DMS 273 treated with DMSO at 0.1 percent for 48 hours (cell line): Measurements from ENCODE around the gene KLHL25.

Experiments used
- DNase-seq: peaks from one replicate; lab custom pipeline; 2025; lab: John Stamatoyannopoulos, UW

Gene KLHL25

DNA sequence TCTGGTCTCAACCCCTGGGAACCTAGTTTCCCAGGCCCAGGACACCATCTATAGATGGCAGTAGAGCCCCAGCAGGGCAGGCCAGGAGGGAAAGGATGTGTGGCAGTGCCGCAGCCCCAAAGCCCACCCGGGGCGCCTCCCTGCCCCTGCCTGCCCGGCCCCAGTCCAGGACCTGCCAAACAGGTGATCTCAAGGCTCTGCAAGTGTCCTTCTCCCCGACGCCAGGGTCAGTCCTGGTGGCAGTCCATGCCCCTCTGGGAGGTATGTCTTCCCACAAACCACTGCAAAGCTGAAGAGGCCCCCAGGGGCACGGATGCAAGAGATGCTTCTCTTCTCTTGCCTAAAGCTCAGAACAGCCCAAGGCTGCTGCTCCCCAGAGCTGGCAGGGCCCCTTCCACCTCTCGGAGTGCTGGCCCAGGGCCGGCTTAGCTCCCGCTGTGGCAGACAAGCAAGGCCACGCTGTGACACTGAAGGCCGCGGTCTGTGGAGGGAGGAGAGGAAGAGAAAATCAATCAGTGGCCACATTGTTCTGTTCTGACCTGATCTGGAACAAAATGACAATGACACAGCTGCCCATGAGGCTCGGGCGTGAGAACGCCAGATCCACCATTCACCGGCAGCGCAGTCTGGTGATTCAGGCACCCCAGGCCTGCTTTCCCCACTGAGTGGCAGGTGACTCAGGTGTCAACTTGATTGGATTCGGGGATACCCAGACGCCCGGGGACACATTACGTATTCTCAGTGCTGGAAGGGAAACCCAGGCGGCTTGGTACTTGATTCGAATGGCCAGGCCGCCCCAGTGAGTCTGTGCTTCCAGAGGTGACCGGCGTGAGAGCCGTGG lies 34.0 kb downstream of the KLHL25 start:
- DNase-seq: no peak

DNA sequence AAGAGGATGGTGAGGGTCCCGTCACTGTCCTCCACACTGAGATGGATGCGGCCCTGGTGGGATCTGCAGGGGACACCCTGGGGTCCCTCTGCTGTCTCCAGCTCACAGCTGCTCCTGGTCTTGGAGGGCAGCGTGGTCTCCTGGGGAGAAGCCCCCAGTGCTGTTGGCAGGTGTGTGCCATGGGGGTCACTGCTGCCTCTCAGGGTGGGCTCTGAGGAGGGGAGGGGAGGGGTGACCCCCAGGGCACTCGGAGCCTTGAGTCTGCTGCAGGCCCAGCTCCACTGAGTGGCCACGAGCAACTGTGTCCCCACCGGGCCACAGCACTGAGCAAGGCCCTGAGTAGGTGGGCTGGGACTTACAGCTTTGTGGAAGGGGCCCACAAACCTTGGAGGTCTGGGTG lies 34.7 kb downstream of the KLHL25 start:
- no peak for DNase-seq

DNA sequence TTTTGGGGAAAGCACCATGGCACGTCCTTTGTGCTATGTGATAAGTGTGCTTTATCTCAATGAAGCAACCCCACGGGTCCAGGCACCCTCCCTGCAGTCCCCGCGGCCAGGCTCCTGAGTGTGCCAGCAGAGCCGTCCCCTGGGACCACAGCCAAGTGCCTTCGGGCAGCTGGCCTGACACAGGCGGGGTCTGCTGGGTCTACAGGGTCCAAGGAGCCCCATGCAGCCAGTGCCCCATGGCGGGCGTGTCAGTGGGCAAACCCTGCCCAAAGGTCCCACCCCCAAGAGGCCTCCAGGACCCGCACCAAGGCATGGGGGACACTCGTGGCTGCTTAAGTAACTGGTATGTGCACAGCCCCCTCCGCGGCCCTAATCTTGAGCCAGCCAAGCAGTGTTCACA lies 35.3 kb downstream of the KLHL25 start:
- no peak for DNase-seq

DNA sequence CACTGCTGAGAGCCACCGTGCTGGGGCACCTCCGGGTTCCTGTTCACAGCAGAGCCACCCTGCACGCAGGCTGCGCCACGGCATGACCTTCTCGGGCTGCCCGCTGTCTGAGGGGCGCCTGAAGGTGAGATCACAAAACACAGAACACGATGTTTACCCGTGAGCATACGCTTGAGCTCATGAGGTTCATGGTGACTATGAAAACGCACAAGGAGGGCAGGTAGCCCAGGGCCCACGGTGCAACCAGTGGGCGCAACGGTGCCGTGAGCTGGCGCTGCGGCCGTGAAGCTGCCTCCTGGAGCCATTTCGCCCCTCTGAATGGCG lies 36.1 kb downstream of the KLHL25 start:
- DNase-seq: no peak

DNA sequence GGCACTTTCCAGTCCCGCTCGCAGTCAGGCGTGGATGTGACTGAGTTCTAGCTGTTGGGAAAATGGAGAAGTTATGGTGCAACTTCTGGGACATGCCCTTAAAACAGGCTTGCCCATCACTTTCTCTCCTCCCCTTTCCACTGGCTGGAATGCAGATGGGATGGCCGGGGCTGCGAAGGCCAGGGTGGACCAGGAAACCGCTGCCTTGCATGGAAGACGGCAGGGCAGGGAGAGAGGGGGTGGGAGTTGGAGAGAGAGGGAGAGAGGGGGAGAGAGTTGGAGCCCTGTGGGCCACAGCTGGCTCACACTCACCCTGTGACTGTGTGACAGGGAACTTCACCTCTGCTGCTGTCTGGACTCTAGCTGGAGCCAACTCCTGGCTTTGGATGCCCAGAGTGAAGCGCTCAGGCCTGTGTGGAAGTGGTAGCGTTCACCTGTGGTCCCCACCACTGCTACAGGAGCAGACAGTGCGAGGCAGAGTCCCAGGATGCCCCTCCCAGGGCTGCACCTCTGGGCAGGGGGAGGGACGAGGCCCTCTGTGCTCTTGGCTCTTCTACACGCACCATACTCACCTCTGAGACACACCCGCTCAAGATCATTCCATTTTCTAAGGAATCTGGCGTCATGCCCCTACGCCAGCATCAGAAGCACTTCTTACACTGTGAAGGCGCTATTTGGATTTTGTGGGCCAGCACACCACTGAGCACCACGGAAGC lies 36.6 kb downstream of the KLHL25 start:
- no peak for DNase-seq

DNA sequence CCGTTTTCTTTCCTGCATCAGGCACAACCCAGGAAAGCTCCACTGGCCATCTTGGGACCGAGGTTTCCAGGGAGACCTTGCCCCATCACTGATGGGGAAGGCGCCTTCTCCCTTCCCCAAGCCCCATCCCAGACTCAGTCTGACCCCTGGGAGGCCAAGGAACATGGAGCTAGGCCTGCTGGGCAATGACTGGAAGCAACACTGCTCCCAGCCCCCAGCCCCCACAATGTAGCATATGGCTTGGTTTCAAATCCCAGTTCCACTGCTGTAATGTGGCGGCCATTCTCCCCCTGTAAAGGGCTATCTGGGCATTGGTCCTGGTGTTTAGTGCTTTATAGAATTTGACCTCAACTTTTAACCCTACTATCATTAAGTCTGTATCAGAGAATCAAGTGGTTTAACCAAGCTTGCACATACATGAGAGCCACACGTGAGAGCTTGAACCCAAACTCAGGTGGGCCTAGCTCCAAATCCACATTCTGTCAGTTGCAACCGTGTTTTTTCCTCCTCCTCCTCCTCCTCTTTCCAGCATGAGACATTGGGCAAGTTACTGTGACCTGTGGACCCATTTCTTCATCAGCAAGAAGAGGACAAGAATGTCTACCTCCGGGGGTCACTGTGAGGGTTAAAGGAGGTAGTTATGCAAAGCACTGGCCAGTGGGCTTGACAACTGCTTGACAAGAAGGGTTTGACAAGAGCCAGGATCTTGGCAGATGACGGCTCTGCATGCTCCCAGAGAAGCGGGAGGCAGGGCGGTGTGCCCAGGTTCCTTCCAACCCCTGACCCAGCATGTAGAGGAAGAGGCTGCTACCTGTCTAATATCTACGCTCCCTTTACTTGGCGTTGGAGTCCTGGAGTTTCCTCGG lies 37.4 kb downstream of the KLHL25 start:
- no peak for DNase-seq

DNA sequence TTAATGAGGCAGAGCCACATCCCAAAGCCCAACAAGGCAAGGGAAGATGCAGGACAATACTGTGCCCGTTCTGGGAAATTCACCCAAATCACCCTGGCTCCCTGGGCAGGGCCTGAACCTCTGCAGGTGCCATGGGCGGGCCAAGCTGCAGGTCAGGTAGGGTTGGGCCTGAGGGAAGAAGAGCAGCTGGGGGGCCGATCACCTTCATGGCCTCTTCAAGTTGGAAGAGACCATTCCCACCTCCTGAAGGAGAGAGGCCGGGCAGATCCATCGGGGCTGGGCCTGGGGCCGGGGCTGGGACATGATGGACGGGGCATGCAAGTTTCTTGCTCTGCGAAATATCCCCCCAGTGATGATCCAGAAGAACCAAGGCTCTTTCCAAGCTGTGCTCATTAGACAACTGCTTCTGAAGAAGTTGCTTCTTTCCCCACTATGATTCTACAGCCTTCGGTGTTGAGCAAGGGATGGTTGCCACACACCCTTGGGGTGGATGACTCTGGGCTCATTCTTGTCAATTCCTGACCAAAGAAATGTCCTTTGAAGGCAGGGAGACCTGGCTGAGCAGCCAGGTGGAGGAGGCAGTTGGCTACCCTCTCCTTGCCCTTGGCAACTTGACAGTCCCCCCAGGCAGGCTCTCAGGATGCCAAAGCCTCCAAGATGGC lies 38.2 kb downstream of the KLHL25 start:
- DNase-seq: no peak

DNA sequence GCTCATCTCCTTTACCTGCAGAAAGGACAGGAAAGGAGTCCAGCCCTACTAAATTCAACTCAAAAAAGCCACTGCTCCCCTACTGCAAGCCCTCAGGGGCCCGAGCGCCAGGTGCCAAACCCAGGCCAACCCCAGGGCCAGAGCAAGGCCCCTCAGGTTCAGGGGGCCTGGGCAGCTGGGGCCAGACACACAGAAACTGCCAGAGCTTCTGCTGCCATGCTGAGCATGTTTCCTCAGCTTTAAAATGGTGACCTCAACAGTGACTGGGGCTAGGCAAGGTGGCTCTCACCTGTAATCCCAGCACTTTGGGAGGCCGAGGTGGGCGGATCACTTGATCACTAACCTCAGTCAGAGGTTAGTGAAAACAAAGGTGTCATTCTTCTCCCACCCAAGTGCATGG lies 38.8 kb downstream of the KLHL25 start:
- DNase-seq: no peak

DNA sequence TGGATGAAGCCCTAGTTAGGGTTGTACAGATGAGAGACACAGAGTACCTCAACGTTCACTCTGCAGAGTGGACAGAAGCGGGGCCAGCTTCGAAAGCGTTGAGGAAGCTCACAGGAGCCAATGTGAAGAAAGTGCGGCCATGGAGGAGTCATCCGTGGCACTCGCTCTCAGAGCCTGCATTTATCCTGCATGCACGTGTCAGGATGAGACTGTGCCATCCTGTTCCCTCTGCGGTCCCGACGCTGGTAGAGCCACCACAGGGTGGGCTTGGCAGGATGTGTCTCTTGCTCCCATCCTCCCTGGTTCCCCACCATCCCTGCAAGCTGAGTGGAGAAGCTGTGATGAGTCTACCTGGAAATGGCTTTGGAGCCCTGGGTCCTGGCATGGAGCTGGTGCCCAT lies 39.3 kb downstream of the KLHL25 start:
- no peak for DNase-seq

DNA sequence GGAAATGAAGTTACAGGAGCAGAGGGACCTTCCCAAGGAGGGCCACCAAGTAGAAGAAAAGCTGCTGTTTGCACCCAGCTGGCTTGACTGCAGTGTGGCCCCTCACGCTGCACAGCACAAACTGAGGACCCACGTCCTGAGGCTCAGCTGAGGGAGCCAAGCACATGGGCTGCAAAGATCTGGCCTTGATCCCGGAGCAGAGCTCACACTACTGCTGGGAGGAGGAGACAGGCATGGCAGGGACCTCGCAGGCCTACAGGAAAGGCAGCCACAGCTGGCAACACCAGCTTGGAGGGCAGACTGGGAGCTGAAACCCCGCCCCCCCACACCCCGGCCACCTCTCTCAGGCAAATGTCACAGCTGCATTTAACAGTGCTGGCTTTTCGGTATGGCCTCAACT lies 39.7 kb downstream of the KLHL25 start:
- peak; percentile 15 for DNase-seq

DNA sequence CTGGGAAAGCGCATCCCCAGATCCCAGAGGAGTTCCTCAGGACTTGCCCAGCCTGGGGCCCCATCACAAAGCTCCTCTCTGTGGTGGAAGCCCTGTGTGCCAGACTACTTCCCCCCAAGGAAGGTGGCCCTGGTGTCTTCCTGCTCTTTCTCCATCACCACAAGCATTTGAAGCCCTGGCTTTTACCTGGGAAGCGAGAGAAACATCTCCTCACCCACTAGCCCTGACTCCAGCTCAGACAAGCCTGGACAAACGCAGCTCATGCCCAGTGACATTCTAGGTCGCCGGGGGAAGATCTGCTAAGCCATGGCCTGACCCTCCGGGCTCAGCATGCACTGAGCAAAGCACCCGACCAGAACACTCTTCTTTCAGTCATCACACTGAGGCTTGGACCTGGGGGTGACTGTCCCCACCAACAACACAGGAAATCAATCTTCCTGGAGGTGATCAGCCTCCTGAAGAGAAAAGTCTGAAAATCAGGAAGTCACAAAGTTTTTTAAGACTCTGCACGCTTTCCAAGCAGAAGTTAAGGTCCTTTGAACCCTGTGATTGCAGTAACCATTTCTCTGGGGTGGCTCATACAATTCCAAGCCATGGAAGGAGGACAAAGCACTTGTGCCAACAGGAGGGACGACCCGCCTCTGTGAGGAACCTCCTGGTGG lies 40.8 kb downstream of the KLHL25 start:
- no peak for DNase-seq

DNA sequence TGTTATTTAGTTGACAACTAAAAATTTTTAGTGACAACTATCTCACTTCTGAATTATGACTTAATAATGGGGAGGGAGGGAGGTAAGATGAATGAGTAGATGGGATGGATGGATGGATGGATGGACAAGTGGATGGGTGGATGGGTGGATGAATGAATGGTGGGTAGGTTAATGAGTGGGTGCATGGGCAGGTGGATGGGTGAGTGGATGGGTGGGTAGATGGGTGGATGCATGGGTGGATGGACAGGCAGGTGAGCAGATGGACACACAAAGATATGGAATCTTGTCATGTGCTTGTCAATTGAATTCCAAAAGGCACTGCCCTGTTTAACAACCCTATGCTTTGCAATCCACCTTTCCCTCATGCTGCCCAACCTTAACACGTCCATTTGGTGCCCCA lies 41.5 kb downstream of the KLHL25 start:
- no peak for DNase-seq

DNA sequence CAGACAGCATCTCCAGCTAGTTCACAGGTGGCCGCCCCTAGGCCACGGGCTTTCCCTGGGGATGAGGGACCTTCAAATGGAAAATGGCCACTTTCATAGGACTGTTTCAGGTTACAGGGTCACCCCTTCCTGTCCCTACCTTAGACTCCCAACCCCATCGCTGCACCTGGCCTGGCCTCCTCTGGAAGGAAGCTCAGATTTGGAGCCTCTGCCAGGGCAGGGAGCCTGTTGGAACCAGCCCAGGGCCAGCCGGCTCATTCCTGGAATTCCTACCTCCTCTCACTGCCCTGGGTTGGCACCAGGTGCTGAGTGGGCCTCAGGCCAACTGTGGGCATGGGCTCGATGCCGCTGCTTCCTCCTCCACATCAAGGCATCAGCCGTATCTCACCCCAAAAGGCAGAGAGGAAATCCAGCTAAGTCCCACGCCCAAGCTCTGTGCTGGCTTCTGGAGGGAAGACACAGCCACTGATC lies 42.2 kb downstream of the KLHL25 start:
- no peak for DNase-seq

DNA sequence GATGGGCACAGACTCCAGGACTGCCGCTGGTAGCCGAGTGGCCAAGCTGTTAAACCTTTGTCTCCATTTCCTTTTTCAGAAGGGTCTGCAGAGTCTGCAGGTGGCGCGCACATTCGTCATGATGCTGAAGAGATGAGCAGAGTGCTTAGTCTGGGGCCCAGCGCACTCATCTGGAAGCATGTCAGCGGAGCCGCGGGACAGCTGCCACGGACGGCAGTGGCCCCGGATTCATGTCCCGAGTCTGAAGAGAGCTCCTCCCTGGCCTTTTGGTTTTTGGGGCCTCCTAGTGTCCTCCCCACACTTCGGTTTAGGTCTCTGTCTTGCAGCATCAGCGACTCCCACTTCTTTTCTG lies 42.6 kb downstream of the KLHL25 start:
- DNase-seq: no peak

DNA sequence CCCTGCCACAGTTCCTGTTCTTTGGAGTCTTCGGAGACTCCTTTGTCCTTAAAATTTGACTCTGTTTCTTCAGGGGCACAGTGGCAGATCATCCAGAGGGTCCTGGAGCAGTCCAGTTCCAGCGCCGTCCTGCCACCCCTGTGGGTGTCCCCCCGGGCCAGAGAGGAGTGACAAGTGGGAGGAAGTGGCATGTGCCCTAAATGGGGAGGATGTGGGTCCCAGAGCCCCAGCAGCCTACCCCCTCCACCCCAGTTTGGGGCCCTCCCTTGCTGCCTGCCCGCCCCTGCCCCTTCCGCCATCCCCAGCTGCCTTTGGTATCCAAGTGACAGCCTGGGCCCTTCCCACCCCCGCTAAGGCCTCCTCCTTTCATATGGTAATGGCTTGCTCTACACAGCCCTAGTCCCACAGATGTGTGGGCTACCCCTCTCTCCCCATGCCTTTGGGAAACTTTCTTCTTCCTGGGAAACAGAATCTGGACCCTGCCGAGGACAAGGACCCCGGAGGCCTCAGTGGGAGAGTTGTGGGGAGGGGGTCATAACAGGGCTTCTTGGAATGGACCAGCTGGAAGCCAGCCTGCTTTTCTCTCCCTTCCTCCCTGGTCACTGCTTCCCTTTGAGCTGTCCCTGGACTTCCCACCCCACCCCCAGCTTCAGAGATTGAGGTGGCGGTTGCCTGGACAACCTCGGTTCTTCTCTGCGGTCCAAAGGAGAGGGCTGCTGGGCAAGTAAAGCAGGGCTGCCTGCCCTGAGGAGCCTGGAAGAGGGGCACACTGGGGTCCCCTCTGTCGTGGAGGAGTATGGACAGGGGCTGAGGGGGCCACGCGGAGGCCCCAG lies 43.2 kb downstream of the KLHL25 start:
- DNase-seq: no peak

DNA sequence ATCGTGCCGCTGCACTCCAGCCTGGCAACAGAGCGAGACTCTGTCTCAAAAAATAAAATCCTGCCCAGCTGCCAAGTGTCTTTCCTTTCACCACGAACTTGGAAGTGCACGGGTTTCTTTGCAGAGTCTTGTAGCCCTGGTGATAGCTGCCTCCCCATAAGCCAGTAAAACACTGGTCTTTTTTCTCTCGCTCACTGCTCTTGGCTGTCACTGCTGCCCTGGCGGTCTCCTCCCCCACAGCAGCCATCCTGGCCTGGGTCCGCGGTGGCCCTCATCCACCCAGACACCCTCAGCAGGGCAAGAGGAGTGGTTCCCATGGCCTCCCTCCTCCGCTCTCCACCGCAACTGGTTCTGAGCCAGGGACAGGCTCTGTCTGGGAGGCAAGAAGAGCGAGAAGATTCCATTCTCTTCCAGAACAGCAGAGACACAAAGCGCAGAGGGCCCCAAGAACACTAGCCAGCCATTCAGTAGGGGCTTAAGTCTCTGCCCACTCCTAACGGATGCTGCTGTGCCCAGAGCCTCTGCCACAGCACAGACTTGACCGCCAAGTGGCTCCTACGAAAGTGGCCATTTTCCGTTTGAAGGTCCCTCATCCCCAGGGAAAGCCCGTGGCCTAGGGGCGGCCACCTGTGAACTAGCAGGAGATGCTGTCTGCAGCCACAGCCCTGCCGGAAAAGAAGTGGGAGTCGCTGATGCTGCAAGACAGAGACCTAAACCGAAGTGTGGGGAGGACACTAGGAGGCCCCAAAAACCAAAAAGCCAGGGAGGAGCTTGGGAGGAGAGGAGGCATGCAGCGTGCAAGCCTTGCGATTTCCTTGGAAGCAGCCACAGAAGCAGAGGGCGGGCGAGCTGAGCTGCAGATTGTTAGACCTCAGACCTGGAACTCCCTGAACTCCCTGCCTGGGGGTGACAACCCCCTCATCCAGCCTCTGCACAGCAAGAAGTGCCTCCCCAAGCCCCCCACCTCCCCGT lies 44.1 kb downstream of the KLHL25 start:
- no peak for DNase-seq

DNA sequence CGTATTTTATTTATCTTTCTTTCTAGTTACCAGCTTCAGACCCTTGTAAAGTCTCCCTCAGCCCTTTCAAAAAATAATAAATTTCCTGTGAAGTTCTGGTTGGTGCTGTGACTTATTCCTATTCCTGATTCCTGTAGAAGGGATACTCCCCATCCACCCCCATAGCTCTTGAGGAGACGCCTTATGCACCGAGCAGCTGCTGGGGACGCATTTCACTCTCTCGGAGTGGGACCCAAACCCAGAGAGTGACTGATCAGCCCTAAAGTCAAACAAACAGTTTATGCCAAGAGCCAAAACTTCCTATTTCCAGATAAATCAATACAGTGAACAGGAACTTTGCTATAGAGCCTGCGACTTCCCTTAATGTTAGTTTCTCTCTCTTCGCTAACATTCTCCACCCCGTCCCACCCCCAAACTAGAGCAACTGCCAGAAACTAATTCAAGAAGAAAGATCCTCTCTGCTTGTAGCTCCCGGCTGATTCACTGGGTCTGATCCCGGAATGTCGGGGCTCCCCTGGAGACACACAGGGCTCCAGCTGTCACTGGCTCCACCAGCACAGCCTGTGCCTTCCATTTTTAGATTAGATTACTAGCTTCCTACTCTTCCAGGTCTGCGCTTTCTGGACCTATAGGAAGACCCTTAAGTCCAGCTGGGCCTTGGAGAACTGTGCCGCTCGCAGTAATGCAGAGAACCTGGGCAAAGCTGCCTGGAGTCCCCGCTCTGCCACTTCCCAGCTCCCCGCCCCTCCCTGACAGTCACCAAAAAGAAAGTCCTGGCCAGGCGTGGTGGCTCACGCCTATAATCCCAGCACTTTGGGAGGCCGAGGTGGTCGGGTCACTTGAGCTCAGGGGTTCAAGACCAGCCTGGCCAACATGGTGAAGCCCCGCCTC lies 45.2 kb downstream of the KLHL25 start:
- DNase-seq: peak; percentile 6

DNA sequence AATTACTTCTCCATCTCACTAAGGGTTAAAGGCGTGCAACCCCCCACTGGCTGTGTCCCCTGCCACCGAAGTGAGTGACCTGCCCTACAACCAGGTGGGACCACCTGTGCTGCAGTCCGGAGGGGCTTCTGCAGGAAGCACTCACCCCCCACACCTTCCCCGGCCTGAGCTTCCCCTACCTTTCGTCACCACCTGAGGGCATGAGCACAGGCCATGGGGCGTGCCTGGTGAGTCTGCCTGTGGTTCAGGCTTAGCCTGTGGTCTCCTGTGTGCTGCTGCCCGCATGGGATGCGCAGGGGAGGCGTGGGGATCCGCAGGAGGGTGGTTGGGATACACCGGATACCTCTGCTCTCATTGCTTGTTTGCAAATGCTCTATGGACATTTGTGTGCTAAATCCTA lies 46.0 kb downstream of the KLHL25 start:
- no peak for DNase-seq

DNA sequence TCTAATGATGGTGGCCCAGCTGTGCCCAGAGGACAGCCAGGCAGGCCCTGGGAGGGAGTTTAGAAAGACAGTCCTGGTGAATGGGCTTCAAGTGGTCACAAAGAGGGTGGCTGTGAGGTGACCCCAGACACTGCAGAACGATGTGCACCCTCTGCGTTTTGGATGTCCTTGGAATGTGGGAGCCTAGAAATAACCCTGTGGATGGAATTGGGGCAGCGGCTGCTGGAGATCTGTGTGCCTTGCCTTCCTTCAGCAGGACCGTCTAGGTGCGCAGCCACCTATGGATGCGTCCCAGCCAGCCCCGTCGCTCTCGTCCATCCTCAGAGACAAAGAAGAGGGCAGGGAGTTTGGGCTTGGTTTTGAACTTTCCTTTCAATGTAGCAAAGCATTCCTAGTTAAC lies 46.5 kb downstream of the KLHL25 start:
- DNase-seq: no peak
